CD4-positive, alpha-beta T cell (primary cell): ENCODE results near the gene MSMP. TPM values are rescaled to one million over a fixed set of nuclear protein-coding genes. Genes with fewer than 3 reads are reported as not detected.

ENCODE experiments used
- ATAC-seq: fragments of 200-7000 bp; cut with Tn5 transposase; one replicate; pipeline ENCODE4 v1.10.0; 2022; ENCODE audit warnings: mild to moderate bottlenecking; ENCODE audit not compliant: poor library complexity
- CTCF ChIA-PET: fragments of 350-600 bp; sonication (Branson Sonifier 250); formaldehyde crosslinking; loops from one replicate; lab custom pipeline; 2021; ENCODE audit warnings: antibody characterized with exemption, inconsistent platforms; lab: Charles Lee
- POLR2A ChIA-PET: fragments of 350-600 bp; sonication (Branson Sonifier 250); formaldehyde crosslinking; loops from one replicate; lab custom pipeline; 2021; ENCODE audit warnings: antibody characterized with exemption, inconsistent platforms; lab: Charles Lee
- DNase-seq, 14 experiments: peaks; one replicate each; pipeline ENCODE4 v3.0.0-alpha.2; 2013 to 2020; ENCODE audit warnings: mixed read lengths in 2 of 14
- H3K27ac ChIP-seq, 2 donors: one replicate each; pipeline versions ENCODE4 v1.5.1 to v1.7.0; 2013; ENCODE audit warnings: low read length in 2 of 2, low read depth in 1 of 2, mild to moderate bottlenecking in 1 of 2
- H3K27me3 ChIP-seq, 2 experiments: 1 replicate in 1 of 2; 2 replicates in 1 of 2; pipeline versions ENCODE4 v1.6.1 to v1.7.0; 2013; ENCODE audit warnings: low read length in 2 of 2, control low read depth in 1 of 2, mild to moderate bottlenecking in 1 of 2, moderate library complexity in 1 of 2; ENCODE audit not compliant: insufficient read depth in 2 of 2, control insufficient read depth in 1 of 2
- H3K36me3 ChIP-seq: one replicate; pipeline ENCODE4 v1.6.1; 2013; ENCODE audit warnings: low read length, control low read depth; ENCODE audit not compliant: insufficient read depth
- H3K4me1 ChIP-seq: one replicate; pipeline ENCODE4 v1.6.1; 2013; ENCODE audit warnings: low read length, control low read depth; ENCODE audit not compliant: insufficient read depth
- H3K4me3 ChIP-seq: one replicate; pipeline ENCODE4 v1.5.1; 2013; ENCODE audit warnings: mild to moderate bottlenecking, low read length, moderate library complexity
- H3K9me3 ChIP-seq, 2 experiments: 1 replicate in 1 of 2; 2 replicates in 1 of 2; pipeline versions ENCODE4 v1.6.1 to v1.7.0; 2013; ENCODE audit warnings: low read length in 2 of 2, mild to moderate bottlenecking in 2 of 2, control low read depth in 1 of 2, moderate library complexity in 1 of 2; ENCODE audit not compliant: control insufficient read depth in 1 of 2, insufficient read depth in 1 of 2
- H3K27ac Mint-ChIP-seq: one replicate; pipeline ENCODE4 v1.8.0; 2020; ENCODE audit warnings: mixed read lengths
- H3K27me3 Mint-ChIP-seq: one replicate; pipeline ENCODE4 v1.8.0; 2021; ENCODE audit warnings: mixed read lengths
- H3K36me3 Mint-ChIP-seq: one replicate; pipeline ENCODE4 v1.8.0; 2021; ENCODE audit warnings: low read depth, mixed read lengths
- H3K4me1 Mint-ChIP-seq: one replicate; pipeline ENCODE4 v1.8.0; 2021; ENCODE audit warnings: low read depth, mixed read lengths
- H3K4me3 Mint-ChIP-seq: one replicate; pipeline ENCODE4 v1.8.0; 2020; ENCODE audit warnings: mild to moderate bottlenecking, mixed read lengths
- H3K9me3 Mint-ChIP-seq: one replicate; pipeline ENCODE4 v1.8.0; 2020; ENCODE audit warnings: mixed read lengths
- intact Hi-C, 2 experiments: fragments of 100-400 bp; cut with DNase I in 1 of 2; cut with micrococcal nuclease in 1 of 2; formaldehyde crosslinking; loops; one replicate each; pipeline versions ENCODE4 v1.15.1 to v1.9.0; 2023 to 2025; cut with DNase I, micrococcal nuclease
- total RNA-seq, 174 experiments: library from RNA in 2 of 174; stranded (reverse) in 2 of 174; gene quantifications; one replicate each; pipeline ENCODE4 v1.2.3 and lab custom pipeline; 2021 to 2026
- TF ChIP-seq, protein P1 (sequence below): fragments of 200-600 bp; IDR thresholded peaks from one replicate; pipeline ENCODE4 v1.8.0; 2022; ENCODE audit warnings: antibody characterized with exemption, mild to moderate bottlenecking

Gene MSMP
- total RNA-seq, 2 experiments from 2014 or later = not detected

DNA sequence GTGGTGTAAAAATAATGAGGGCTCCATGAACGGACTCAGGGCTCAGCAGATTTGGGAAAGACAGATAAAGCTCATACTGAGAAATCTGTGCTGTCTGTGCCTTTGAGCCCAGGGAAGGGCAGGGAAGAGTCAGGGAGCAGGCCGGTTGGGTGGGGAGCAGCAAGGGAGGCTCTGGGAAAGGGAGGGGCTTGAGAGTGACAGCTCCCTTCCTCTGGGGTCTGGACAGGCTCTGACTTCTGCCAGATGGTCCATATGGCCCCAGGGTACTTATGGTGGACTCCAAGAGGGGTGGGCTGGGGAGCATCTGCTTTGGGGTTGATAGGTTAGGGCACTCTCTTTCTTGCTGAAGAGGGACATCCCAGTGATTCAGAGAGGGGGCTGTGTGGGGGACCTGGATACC is 39.4 kb upstream of the MSMP start:
- intact Hi-C loops = loop anchor here in 1 of 2 experiments (5.0 kb wide), 1 partner anchor 229 kb away; no protein-coding TSS in a partner anchor
- Mint-ChIP-seq H3K4me3 (no peak overlapping the region), H3K27me3 (no peaks in the 10 kb centered on the region), H3K4me1 (peaks cover 7% of the 10 kb centered on the region), H3K36me3 (peaks cover 23% of the 10 kb centered on the region), H3K27ac (no peak overlapping the region), H3K9me3 (no peaks in the 10 kb centered on the region)
- DNase-seq = no peak
- Histone ChIP-seq H3K36me3 (peaks cover 28% of the 10 kb centered on the region), H3K9me3 (no peaks in the 10 kb centered on the region), H3K4me3 (no peak overlapping the region), H3K4me1 (peaks cover 5% of the 10 kb centered on the region), H3K27ac (no peak overlapping the region), H3K27me3 (no peaks in the 10 kb centered on the region)
- POLR2A ChIA-PET = no interaction called here
- TF ChIP-seq, protein P1, sequence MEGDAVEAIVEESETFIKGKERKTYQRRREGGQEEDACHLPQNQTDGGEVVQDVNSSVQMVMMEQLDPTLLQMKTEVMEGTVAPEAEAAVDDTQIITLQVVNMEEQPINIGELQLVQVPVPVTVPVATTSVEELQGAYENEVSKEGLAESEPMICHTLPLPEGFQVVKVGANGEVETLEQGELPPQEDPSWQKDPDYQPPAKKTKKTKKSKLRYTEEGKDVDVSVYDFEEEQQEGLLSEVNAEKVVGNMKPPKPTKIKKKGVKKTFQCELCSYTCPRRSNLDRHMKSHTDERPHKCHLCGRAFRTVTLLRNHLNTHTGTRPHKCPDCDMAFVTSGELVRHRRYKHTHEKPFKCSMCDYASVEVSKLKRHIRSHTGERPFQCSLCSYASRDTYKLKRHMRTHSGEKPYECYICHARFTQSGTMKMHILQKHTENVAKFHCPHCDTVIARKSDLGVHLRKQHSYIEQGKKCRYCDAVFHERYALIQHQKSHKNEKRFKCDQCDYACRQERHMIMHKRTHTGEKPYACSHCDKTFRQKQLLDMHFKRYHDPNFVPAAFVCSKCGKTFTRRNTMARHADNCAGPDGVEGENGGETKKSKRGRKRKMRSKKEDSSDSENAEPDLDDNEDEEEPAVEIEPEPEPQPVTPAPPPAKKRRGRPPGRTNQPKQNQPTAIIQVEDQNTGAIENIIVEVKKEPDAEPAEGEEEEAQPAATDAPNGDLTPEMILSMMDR = no peak
- CTCF ChIA-PET = no interaction called here
- ATAC-seq = no peak

GRCh38 chr9:35792826-35793225 is 38.8 kb upstream of the MSMP start:
- no peak overlapping the region for H3K27ac ChIP-seq
- ATAC-seq = no peak
- H3K4me1 ChIP-seq = peaks cover 5% of the 10 kb centered on the region
- no peaks in the 10 kb centered on the region for H3K27me3 ChIP-seq
- no peaks in the 10 kb centered on the region for H3K9me3 Mint-ChIP-seq
- H3K27me3 Mint-ChIP-seq = no peaks in the 10 kb centered on the region
- peaks cover 25% of the 10 kb centered on the region for H3K36me3 ChIP-seq
- TF ChIP-seq, protein P1 = no peak
- POLR2A ChIA-PET = no interaction called here
- peaks cover 7% of the 10 kb centered on the region for H3K4me1 Mint-ChIP-seq
- CTCF ChIA-PET = interaction anchor here (1.6 kb wide), 1 partner anchor 89 kb away, joined by 5 read pairs; no protein-coding TSS in a partner anchor
- H3K9me3 ChIP-seq = no peaks in the 10 kb centered on the region
- H3K4me3 Mint-ChIP-seq = no peak overlapping the region
- H3K27ac Mint-ChIP-seq = no peak overlapping the region
- DNase-seq = no peak
- H3K4me3 ChIP-seq = no peak overlapping the region
- peaks cover 23% of the 10 kb centered on the region for H3K36me3 Mint-ChIP-seq
- intact Hi-C loops = loop anchor here in 1 of 2 experiments (5.0 kb wide), 1 partner anchor 229 kb away; no protein-coding TSS in a partner anchor

DNA sequence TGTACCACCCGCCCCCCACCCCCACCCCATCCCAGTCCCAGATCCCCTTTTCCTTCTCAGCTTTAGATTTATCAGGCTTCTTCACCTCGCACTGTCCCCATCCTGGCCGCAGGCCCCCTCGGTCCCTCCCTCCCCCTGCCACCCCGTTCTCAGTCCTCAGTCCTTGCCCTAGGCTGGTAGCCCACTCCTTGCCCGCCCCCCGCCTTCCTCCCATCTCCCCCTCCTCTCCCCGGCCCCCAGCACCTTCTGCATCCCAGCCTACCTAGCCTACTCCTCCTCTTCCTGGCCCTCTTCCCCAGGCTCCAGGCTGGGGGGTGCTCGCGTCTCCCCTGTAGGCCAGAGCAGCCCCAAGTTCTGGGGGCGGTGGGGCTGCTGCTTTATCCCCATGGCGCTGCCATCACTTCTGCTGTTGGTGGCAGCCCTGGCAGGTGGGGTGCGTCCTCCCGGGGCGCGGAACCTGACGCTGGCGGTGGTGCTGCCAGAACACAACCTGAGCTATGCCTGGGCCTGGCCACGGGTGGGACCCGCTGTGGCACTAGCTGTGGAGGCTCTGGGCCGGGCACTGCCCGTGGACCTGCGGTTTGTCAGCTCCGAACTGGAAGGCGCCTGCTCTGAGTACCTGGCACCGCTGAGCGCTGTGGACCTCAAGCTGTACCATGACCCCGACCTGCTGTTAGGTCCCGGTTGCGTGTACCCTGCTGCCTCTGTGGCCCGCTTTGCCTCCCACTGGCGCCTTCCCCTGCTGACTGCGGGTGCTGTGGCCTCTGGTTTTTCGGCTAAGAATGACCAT is 38.1 kb upstream of the MSMP start:
- POLR2A ChIA-PET = no interaction called here
- intact Hi-C loops = loop anchor here in 1 of 2 experiments (5.0 kb wide), 1 partner anchor 230 kb away; no protein-coding TSS in a partner anchor
- Histone ChIP-seq H3K36me3 (peaks cover 21% of the 10 kb centered on the region), H3K4me1 (peaks cover 5% of the 10 kb centered on the region), H3K27ac (no peak overlapping the region), H3K27me3 (no peaks in the 10 kb centered on the region), H3K4me3 (no peak overlapping the region), H3K9me3 (no peaks in the 10 kb centered on the region)
- Mint-ChIP-seq H3K27ac (no peak overlapping the region), H3K4me3 (no peak overlapping the region), H3K36me3 (peaks cover 29% of the 10 kb centered on the region), H3K9me3 (no peaks in the 10 kb centered on the region), H3K4me1 (peaks cover 7% of the 10 kb centered on the region), H3K27me3 (no peaks in the 10 kb centered on the region)
- TF ChIP-seq, protein P1 = no peak
- CTCF ChIA-PET = interaction anchor here (1.6 kb wide), 1 partner anchor 90 kb away, joined by 5 read pairs; no protein-coding TSS in a partner anchor
- DNase-seq = no peak
- no peak for ATAC-seq
